GDM1 (cell line): ENCODE data around the gene ATG4D.
"Not testable (repeated sequence)": the region's sequence is repeated elsewhere in the genome, so short reads cannot be mapped to it uniquely, and the experiment has no call there.

Experiments
- DNase-seq: peaks from one replicate; lab custom pipeline; 2025; lab: John Stamatoyannopoulos, UW

The ATG4D gene

DNA sequence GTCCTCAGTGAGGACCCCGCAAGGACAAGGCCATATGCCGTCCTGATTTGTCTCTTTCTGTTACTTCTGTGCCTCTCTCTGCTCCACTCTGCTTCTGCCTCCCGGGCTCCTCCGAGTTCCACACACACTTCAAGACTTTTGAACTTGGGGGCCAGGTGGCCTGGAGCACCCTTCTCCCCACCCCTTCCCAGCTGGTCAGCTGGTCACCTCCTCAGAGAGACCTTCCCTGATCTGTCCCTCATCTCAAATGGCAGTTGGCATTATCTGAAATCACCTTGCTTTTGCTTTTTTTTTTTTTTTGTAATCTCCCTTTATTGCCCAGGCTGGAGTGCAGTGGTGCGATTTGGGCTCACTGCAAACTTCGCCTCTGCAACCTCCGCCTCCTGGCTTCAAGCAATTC lies 24.3 kb upstream of the ATG4D start:
- DNase-seq = no peak

DNA sequence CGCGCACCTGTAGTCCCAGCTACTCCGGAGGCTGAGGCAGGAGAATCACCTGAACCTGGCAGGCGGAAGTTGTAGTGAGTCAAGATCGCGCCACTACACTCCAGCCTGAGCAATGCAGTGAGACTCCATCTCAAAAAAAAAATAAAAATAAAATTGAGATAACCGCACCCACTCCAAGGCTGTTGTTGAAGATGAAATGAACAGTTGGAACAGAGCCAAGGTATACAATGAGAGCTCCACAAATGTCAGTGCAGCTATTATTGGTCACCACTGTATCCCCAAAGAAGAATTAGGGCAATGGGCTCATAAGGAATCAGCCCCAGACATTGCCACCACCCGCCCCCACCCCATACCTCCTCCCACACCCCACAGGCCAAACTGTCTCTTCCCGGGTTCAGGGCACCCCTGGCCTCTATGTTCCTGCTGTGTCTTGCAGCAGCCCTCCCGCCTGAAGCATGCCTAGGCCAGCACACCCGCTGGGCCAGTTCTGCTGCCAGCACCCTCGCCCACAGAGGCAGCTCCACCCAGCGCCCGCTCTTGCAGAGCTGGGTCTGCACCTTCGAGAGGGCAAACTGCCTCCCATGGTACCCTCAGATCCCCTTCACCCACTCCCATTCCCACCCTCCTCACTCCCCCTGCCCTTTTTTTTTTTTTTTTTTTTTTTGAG lies 22.9 kb upstream of the ATG4D start:
- DNase-seq = no peak

DNA sequence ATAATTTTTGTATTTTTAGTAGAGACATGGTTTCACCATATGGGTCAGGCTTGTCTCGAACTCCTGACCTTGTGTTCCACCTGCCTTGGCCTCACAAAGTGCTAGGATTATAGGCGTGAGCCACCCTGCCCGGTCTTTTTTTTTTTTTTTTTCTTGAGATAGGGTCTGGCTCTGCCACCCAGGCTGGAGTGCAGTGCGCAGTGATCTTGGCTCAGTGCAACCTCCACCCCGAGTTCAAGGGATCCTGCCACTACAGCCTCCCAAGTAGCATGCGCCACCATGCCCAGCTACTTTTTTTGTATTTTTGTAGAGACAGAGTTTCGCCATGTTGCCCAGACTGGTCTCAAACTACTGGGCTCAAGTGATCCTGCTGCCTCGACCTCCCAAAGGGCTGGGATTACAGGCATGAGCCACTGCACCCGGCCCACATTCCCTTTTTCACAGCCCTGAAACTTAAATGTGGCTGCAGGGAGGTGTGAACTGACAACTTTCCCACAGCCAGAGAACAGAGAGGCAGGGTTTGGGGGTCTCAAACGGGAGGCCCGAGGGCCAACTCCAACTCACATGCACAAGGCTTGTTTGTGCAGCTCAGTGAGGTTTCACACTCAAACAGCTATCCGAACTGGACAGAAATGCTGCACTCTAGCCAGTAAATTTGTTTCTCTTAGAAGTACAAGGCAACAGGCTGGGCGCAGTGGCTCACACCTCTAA lies 22.1 kb upstream of the ATG4D start:
- DNase-seq = no peak

DNA sequence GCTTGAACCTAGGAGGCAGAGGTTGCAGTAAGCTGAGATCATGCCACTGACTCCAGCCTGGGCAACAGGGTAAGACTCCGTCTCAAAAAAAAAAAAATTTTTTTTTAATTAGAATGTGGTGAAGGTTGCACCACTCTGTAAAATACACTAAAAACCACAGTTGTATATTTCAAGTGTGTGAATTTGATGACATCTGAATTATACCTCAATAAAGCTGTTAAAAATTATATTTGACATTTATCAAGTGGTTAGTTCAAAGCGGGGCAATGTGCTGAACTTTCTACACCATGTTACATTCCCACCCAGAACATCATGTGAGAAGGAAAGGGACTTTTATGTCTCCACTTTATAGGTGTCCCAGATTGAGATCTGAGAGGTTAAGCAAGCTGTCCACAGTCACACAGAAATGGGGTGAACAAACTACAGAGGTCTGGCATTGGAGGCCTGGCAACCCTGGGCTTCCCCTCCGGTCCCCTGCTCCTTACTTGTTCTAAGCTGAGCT lies 20.5 kb upstream of the ATG4D start:
- no peak for DNase-seq

DNA sequence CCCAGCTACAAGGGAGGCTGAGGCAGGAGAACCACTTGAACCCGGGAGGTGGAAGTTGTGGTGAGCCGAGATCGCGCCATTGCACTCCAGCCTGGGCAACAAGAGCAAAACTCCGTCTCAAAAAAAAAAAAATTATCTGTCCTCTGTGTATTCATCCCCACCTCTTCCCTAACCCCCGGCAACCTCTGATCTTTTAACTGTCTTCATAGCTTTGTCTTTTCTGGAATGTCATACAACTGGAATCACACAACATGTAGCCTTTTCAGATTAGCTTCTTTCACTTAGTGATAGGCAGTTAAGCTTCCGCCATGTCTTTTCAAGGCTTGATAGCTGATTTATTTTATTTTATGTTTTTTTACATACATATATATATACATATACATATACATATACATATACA lies 18.1 kb upstream of the ATG4D start:
- no peak for DNase-seq

DNA sequence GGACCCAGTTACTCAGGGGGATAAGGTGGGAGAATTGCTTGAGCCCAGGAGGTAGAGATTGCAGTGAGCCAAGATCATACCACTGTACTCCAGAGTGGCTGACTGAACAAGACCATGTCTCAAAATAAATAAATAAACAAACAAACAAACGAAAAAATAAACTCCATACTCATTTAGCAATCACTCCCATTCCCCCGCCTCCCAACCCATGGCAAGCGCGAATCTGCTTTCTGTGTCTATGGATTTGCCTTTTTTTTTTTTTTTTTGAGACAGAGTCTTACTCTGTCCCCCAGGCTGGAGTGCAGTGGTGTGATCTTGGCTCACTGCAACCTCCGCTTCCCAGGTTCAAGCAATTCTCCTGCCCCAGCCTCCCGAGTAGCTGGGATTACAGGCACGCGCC lies 16.8 kb upstream of the ATG4D start:
- DNase-seq = not testable (repeated sequence)

DNA sequence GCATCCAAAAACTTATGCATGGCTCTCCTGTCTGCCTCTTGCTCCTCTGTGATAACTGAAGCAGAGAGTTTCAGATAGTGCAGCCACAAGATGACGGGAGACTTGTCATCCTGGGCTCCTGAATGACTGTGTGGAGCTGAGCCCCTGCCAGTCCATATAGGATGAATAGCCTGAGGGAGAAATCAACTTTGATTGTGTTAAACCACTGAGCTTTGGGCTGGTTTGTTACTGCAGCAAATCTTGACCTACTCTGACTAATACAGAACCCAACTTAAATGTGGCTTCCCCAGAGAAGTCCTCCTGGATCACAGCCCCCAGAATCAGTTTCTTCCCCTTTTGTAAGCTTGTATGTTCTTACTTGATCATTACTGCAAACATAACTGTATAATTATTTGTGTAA lies 11.2 kb upstream of the ATG4D start:
- DNase-seq = no peak

DNA sequence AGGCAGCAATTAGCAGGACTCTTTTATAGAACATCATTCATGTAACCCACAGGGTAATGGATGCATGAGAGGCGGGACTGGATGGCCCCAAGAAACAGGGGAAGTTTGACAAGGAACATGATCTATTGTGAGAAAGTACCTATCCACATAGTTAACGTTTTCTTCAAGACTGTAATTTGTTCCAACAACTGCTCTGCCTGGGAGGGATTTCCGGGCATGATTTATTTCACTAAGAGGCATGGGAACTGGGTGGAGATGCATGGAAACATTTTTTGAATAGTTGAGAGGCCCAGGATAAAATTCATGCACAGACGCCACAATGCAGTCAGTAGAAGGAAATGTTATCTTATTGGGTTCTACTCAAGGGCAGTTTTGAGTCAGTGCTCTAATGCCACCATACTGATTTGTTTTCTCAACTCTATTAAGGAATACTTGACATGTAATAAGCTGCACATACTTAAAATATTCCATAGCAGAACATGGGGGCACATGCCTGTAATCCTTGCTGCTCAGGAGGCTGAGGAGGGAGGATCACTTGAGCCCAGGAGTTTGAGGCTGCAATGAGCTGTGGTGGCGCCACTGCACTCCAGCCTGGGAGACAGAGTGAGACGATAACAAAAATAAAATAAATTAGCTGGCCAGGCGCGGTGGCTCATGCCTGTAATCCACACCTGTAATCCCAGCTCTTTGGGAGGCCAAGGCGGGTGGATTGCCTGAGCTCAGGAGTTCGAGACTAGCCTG lies 9.9 kb upstream of the ATG4D start:
- no peak for DNase-seq

DNA sequence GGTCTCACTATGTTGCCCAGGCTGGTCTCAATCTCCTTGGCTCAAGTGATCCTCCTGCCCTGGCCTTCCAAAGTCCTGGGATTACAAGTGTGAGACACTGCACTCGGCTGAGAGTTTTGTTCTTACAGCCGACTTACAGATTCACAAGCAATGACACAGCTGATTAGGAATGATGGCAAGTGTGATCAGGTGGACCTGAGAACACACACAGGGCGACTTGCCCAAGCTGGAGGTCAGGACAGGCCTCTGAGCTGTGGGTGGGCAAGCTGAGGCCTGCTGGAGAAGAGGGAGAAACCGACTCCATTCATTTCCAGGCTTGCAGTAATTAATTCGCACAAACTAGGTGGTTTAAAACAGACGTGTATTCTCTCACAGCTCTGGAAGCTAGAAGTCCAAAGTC lies 8.1 kb upstream of the ATG4D start:
- DNase-seq = no peak

DNA sequence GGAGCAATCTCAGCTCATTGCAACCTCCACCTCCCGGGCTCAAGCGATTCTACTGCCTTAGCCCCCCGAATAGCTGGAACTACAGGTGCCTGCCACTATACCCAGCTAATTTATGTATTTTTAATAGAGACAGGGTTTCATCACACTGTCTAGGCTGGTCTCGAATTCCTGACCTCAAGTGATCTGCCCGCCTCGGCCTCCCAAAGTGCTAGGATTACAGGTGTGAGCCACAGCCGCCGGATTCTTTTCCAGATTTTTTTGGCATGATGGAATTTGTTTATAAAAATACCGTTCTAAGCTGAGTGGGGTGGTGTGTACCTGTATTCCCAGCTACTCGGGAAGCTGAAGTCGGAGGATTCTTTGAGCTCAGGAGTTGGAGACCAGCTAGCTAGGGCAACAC lies 6.0 kb upstream of the ATG4D start:
- DNase-seq = no peak

DNA sequence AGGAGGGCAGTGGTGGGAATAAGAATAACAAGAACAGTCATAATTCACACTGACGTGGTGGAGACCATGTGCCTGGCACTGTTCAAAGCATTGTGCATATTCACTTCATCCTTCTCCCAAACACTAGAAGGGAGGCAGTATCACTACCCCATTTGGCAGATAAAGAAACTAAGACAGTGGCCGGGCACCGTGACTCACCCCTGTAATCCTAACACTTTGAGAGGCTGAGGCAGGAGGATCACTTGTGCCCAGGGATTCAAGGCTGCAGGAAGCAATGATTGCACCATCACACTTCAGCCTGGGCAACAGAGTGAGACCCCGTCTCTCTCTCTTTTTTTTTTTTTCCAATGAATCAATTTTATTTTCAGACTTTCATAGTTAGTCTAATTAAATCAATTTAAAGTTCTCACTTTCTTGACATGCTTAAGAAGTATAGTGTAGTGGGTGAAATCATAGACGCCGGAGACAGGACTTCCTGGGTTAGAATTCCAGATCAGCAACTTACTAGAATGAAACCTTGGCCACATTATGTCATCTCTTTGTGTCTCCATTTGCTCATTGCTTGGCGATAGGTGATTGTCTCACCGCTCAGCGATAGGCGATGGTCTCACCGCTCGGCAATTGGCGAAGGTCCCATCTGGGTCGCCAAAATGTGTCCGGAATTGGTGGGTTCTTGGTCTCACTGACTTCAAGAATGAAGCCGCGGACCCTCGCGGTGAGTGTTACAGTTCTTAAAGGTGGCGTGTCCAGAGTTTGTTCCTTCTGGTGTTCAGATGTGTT lies 5.3 kb upstream of the ATG4D start:
- no peak for DNase-seq

DNA sequence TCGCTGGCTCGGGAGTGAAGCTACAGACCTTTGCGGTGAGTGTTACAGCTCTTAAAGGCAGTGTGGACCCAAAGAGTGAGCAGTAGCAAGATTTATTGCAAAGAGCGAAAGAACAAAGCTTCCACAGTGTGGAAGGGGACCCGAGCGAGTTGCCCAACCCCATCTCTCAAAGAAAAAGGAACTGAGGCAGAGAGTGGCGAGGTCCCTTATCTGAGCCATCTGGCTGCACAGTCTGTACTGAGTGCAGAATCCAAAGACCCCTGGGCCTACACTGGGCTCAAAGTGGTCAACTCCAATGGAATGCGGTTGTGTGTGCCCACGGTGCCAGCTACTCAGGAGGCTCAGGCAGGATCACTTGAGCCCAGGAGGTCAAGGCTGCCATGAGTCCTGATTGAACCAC lies 4.7 kb upstream of the ATG4D start:
- DNase-seq = not testable (repeated sequence)

DNA sequence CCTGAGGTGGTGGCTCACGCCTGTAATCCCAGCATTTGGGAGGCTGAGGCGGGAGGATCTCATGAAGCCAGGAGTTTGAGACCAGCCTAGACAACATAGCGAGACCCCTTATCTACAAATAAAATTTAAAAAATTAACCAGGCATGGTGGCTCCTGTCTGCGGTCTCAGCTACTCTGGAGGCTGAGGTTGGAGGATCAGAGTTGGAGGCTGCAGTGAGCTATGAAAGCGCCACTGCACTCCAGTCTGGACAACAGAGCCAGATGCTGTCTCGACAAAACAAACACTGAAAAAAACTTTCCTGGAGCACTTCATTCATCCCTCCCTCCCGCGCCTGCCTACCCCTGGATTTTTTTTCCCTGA lies 665 bp upstream of the ATG4D start:
- no peak for DNase-seq

DNA sequence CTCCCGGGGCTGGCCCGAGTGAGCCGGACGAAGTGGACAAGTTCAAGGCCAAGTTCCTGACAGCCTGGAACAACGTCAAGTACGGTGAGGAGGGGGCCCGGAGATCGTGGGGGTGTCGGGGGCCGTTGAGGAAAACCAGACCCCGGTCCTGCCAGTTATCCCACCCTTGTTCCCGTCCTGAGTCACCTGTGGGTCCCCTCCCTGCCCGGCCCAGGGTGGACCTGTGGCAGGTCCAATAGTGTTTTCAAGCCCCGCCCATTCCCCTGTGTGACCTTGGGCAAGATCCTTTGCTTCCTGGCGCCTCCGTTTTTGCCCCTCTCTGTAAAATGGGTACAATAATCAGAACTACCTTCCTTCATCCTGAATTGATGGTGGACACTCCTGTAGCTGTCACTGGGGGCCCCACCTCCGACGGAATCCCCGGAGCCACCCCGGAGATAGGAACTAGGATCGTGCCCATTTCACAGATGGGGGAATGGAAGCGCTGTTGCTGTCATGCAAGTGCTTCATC lies 593 bp downstream of the ATG4D start:
- DNase-seq = no peak

DNA sequence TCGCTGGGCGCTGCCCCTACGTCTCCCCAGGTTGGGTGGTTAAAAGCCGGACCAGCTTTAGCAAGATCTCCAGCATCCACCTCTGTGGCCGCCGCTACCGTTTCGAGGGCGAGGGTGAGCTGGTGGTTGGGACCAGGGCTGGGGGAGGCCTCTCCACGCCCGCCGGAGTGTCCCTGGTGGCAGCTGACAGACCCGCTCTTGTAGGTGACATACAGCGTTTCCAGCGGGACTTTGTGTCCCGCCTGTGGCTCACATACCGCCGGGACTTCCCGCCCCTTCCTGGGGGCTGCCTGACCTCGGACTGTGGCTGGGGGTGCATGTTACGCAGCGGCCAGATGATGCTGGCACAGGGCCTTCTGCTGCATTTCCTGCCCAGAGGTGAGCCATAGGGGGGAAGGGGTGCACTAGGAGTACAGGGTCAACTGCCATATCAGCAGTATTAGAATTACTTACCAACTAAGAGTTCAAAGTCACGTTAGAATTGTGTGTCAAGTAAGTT lies 1.1 kb downstream of the ATG4D start:
- no peak for DNase-seq

DNA sequence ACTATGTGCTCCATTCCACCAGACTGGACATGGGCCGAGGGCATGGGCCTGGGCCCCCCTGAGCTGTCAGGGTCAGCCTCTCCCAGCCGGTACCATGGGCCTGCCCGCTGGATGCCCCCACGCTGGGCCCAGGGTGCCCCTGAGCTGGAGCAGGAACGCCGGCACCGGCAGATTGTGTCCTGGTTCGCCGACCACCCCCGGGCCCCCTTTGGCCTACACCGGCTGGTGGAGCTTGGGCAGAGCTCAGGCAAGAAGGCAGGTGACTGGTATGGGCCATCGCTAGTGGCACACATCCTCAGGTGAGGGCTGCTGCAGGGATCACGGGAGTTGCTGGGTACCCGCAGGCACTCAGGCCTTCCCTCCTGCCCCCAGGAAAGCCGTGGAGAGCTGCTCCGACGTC lies 3.1 kb downstream of the ATG4D start:
- no peak for DNase-seq

DNA sequence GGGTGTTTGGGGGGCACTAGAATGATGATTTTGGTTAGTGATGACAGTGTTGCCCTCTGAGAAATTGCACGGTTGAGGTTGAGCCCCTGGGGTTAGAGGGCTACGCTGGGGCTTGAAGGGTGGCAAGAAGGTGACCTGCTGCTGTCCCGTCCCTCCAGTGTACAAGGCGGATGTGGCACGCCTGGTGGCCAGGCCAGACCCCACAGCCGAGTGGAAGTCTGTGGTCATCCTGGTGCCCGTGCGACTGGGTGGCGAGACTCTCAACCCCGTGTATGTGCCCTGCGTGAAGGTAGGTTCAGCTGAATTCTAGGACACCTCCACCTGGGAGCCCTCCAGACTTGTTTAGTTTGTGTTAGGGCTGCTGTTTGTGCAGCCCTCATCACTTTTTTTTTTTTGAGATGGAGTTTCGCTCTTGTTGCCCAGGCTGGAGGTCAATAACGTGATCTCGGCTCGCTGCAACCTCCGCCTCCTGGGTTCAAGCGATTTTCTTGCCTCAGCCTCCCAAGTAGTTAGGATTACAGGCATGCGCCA lies 5.1 kb downstream of the ATG4D start:
- no peak for DNase-seq

DNA sequence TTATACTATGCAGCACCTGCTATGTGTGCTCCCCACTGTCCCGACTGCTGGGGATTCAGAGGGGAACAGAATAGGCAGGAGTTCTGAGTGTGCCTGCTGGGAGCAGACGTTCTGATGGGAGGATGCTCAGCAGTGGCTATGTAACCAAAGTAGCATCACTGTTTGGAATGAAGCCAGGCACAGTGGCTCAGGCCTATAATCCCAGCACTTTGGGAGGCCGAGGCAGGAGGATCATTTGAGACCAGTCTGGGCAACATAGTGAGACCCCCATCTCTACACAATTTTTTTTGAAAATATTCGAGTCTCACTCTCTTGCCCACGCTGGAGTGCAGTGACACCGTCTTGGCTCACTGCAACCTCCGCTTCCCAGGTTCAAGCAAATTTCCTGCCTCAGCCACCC lies 6.0 kb downstream of the ATG4D start:
- DNase-seq = no peak

DNA sequence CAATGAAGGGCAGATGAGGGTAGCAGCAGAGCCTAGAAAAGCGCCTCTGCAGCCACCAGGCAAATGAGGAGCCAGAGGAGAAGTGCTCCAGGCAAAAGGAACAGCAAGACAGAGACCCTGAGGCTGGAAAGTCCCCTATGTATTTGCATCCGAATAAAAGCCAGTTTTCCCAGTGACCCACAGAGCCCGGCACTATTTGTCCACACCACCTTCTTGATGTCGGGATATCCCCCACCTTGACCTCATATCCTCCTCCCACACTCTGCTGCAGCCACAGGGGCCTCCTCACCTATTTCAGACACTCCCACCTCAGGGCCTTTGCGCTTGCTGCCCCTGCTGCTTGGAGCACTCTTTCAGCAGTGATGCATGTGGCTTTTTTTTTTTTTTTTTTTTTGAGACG lies 6.6 kb downstream of the ATG4D start:
- no peak for DNase-seq

DNA sequence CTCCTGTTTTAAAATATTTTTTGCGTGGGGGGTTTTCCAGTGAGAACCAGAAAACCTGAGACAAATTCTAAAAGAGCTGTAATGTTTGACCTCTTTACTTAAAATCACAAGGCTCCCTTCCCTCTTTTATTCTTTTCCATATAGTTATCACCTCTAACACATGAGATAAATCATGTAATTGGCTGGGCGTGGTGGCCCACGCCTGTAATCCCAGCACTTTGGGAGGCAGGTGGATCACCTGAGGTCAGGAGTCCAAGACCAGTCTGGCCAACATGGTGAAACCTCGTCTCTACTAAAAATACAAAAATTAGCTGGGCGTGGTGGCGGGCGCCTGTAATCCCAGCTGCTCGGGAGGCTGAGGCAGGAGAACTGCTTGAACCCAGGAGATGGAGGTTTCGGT lies 7.3 kb downstream of the ATG4D start:
- not testable (repeated sequence) for DNase-seq

DNA sequence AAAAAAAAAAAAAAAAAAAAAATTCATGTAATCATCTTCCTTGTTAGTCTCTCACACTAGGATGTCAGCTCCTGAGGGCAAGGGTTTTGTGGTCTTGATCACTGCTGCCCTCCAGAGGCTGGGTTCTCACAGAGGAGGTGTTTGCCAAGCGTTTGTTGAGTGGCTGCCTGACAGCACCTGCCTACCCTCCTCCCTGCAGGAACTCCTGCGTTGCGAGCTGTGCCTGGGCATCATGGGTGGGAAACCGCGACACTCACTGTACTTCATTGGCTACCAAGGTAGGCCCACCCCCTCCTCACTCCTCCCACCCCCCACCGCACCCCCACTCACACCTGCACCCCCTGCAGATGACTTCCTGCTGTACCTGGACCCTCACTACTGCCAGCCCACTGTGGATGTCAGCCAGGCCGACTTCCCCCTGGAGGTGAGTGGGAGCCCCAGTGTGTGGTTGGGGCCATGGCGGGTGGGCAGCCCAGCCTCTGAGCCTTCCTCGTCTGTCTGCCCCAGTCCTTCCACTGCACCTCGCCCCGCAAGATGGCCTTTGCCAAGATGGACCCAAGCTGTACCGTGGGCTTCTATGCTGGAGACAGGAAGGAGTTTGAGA lies 8.1 kb downstream of the ATG4D start:
- peak; percentile 39 for DNase-seq
